COR-L47 (cell line): ENCODE results near the gene GALNTL6.

Experiments used
- DNase-seq: peaks from one replicate; lab custom pipeline; 2025; lab: John Stamatoyannopoulos, UW

GALNTL6 gene

DNA sequence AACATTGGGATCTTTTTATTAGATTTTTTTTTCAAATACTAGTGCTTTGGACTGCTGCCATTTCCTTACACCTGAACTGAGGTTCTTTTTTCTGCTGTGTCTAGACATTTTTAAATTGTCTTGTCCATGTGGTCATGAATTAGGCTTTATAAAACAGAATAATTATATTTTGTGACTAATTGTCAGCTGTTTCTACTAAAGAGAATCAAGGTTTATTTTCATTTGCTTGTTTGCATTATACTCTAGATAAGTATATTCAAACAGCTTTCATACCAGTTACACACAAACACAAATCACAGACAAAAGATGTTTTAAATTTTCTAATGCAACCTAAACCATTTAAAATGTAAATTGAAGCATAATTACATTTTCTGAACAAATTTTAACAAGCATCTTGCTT is 194.7 kb downstream of the GALNTL6 start:
- DNase-seq = peak; percentile 23

DNA sequence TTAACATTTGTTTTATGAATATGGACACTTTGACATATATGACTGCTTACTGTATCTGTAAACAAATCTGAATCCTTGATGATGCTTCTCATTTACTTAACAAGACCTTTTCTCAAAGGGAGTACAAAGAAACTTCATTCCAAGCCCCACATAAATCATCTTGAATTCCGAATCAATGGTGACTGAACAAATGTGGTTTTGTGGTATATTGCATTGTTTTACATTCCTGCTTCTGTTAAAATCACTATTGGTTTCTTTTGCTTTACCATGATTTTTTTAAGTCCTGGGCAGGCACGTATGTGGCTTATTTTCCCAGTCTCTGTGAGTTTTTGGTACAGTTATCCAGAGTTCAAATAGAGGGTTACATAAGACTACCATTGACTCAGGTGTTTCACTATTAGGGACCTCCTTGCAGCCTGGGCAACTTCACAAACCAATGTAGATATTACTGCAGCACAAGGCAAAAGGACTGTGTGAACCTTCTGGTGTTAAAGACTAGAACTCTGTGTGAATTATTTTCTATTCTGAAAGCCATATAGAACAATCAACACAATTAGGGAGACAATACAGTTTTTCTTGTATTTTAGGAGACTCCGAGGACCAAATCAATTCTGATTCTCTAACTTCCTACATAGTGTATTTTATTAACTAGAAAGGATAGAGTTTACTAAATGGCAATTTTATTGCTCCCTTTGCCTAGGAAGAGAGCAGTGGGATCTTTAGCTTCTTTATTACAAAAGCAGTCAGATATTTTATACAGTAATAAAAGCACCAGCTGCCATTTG is 196.4 kb downstream of the GALNTL6 start:
- no peak for DNase-seq

DNA sequence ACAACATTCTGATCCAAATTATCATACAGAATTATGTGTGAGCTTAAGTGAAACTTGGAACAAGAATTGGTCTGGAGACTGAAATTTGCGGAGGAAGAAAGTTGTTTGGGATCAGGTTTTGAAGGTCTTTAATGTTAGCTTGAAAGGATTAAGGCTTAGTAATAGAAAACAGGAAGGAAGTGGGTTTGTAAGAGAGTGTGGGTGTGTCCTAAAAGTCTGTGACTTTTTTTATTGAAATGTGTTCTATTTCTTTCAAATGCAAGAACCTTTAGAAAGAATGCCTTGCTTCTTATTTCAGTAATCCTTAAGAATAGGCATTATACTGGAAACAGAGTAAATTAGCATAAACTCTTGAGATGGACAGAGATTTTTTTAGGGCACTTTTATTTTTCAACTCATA is 198.0 kb downstream of the GALNTL6 start:
- no peak for DNase-seq

DNA sequence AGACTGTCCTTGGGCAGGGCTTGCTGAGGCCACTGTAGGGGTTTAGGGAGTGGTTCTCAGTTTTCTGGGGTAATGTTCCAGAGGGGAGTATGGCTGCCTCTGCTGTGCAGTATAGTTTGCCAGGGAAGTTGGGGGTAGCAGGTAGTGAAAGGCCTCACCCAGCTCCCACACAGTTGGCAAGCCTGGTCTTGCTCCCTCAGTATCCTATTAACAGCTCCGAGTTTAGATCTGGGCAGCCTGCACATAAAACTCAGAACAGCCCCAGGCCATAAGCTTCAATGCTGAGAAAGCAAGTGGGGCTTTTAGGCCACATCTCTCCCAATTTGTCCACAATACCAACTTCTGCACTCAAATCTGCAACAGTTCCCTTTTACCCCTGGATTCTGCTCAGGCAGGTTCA is 205.2 kb downstream of the GALNTL6 start:
- DNase-seq = no peak

DNA sequence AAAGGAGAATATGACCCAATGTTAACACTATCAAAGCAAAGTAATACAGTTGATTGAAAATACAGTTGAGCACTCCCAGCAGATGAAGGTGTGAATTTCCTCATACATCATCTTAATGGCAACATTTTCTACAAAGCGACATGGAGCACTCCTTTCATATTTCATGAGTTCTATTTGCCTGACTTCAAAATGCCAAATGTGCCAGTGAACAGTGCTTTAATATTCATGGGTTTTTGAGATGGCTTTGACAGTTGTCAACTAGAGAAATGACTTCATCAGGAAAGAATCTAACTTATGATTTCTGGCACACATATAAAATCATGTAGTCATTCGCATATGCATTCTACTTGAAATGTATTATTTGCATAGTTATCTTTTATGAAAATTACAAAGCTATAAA is 222.4 kb downstream of the GALNTL6 start:
- DNase-seq = no peak

GRCh38 chr4:172040766-172041165 is 227.6 kb downstream of the GALNTL6 start:
- no peak for DNase-seq

- peak; percentile 95 for DNase-seq
Measured at GRCh38 chr4:172042714-172043114, 229.5 kb downstream of the GALNTL6 start.

- DNase-seq = no peak
Measured at GRCh38 chr4:172045981-172046380, 232.8 kb downstream of the GALNTL6 start.

GRCh38 chr4:172048666-172049065 is 235.5 kb downstream of the GALNTL6 start:
- no peak for DNase-seq

DNA sequence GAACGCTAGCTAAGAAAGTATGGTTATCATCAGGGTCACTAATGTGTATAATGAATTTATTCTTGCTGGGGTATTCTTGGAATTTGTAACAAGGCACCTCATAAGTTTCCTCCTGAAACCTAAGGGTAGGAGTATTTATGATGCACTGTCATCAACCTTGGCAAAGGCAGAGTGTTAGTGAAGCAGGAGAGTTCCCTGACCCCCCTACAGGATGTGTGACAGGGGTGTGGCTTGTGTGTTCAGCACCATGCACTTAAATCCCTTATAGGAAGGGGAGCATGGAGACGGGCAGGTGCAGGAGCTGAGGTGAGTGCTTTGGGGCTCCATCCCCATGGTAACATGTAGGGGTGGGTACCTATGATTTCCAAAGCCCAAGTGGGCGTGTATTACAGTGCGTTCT is 237.7 kb downstream of the GALNTL6 start:
- DNase-seq = peak; percentile 17

DNA sequence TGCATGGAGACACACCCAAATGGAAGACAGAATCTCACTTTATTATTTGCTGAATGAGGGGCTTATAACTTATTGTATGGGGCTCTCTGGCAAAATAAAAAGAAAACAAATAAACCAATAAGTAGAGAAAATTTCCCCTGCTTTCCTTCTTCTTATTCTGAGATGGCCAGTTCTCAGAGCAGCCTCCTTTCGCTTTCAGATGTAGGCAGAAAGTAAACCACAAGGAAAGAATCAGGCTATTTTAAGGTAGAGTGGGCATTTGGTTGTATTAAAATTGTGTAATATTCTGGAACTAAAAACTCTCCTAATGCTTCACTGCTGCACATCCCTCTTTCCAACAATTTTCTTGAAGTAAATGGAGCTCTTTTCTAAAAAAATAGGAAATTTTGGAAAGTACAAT is 241.8 kb downstream of the GALNTL6 start:
- DNase-seq = no peak

DNA sequence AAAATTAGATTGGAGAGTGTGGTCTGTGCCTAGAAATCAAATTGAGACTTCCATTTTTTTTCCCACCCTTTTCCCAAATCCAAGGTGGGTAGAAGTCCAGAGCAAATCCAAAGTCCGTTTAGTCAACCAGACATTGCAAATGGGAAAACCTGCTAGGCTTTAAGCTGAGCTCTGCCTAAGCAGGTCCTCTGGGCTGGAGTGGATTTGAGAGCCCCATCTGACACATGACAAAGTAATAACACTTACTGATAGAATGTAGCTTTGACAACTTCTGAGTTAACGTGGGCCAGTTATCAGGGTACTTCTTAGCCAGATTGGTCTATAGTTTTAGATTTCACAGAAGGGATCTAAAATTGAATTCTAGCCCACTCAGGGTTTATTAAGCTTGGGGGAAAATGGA is 242.3 kb downstream of the GALNTL6 start:
- no peak for DNase-seq

- no peak for DNase-seq
Measured at GRCh38 chr4:172061204-172061603, 248.0 kb downstream of the GALNTL6 start.

GRCh38 chr4:172068506-172068905 is 255.3 kb downstream of the GALNTL6 start:
- no peak for DNase-seq

DNA sequence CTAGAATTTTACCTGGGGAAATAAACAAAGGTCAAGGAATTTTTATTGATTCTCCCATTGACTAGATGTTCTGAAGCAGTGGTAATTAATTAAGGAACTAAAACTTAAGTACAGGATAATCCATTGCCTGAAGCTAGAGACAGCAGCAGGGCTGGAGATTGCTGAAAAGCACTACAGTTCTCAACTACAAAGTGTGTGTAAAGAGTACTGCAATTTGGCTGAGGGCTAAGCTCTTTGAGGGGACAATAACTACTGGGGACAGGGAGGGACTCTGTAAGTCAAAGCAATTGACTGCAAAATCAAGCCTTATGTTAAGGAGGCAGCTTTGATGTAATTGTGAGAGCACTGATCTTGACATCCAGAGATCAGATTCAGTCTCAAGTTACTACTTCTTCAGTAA is 260.4 kb downstream of the GALNTL6 start:
- no peak for DNase-seq

GRCh38 chr4:172083272-172083671 is 270.1 kb downstream of the GALNTL6 start:
- no peak for DNase-seq

GRCh38 chr4:172088556-172088955 is 275.4 kb downstream of the GALNTL6 start:
- DNase-seq = no peak

GRCh38 chr4:172095161-172095560 is 282.0 kb downstream of the GALNTL6 start:
- DNase-seq = peak; percentile 61

- no peak for DNase-seq
Measured at GRCh38 chr4:172096786-172097185, 283.6 kb downstream of the GALNTL6 start.

- DNase-seq = no peak
Measured at GRCh38 chr4:172099376-172099775, 286.2 kb downstream of the GALNTL6 start.

GRCh38 chr4:172103456-172103855 is 290.3 kb downstream of the GALNTL6 start:
- DNase-seq = no peak

DNA sequence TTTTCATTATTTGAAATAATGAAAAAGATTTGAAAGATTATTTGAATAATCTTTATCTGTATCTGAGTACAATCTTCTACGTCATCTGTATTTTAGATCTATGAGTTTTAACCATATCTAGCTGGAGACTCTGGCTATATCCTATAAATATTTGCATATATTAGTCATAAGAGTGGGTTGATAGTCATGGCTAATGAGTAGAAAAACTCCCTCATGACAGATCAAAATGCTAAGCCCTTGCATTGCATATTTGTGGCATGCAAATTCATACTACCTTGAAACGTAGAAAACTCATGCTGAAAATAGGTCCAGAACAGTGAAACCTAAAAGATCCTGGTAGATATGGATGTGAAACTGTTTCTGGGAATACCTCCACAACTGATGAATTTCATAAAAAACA is 291.3 kb downstream of the GALNTL6 start:
- no peak for DNase-seq

GRCh38 chr4:172105918-172106317 is 292.7 kb downstream of the GALNTL6 start:
- no peak for DNase-seq

GRCh38 chr4:172109466-172109865 is 296.3 kb downstream of the GALNTL6 start:
- DNase-seq = no peak
